ENCODE results near the gene REST. TPM values are rescaled to one million over a fixed set of nuclear protein-coding genes. Genes with fewer than 3 reads are reported as not detected.

The REST gene
- total RNA-seq, 1 experiment from 2014 or later, result 56.6 TPM

DNA sequence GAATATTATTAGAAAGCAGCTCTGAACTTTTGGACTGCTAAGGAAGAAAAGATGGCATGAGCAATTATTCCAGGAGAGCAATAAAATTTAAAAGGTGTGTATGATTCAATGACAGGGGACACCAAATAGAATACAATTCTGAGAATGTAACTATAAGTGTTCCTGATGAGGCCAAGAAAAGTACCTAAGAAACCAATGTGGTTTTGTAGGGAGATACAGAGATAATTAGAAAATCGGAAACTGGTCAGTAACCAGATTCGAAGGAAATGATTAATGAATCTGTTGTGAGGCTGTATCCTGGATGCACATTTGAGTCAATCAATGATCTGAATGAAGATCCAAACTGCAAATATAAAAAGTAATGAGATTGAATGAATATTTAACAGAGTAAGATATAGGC, 63.7 kb downstream of the REST start:
- no TSS peak for BruUV-seq (replicated peaks)
- no peak overlapping the region for H3K27ac Mint-ChIP-seq (ENCODE audit: unreplicated experiment)
- Histone ChIP-seq H3K27me3 (replicated peaks; ENCODE audit: control insufficient read depth, insufficient read depth, low read length) (no peaks in the 10 kb centered on the region), H3K4me3 (ENCODE audit: low read depth, low read length) (no peak overlapping the region), H3K4me1 (no peaks in the 10 kb centered on the region), H3K9me3 (0 out of 2 replicates have a peak, but pooled peaks cover 6% of the 10 kb centered on the region), H3K36me3 (ENCODE audit: control insufficient read depth, insufficient read depth, low read length) (peaks cover 4% of the 10 kb centered on the region)
- no peak for DNase-seq
- no peaks in the 10 kb centered on the region for H3K27me3 Mint-ChIP-seq (ENCODE audit: insufficient read depth, unreplicated experiment)
- H3K4me3 Mint-ChIP-seq (ENCODE audit: unreplicated experiment), result no peak overlapping the region
- intact Hi-C loops (cut with micrococcal nuclease; ENCODE audit: unreplicated experiment), result no loop called here
- CTCF ChIA-PET, result interaction anchor here (0.7 kb wide), 1 partner anchor 11 kb away, joined by 4 read pairs; no protein-coding TSS in a partner anchor
- peaks cover 12% of the 10 kb centered on the region for H3K9me3 Mint-ChIP-seq (ENCODE audit: unreplicated experiment)
- H3K36me3 Mint-ChIP-seq (ENCODE audit: insufficient read depth, unreplicated experiment), result peaks cover 76% of the 10 kb centered on the region
- TF ChIP-seq, protein P1, sequence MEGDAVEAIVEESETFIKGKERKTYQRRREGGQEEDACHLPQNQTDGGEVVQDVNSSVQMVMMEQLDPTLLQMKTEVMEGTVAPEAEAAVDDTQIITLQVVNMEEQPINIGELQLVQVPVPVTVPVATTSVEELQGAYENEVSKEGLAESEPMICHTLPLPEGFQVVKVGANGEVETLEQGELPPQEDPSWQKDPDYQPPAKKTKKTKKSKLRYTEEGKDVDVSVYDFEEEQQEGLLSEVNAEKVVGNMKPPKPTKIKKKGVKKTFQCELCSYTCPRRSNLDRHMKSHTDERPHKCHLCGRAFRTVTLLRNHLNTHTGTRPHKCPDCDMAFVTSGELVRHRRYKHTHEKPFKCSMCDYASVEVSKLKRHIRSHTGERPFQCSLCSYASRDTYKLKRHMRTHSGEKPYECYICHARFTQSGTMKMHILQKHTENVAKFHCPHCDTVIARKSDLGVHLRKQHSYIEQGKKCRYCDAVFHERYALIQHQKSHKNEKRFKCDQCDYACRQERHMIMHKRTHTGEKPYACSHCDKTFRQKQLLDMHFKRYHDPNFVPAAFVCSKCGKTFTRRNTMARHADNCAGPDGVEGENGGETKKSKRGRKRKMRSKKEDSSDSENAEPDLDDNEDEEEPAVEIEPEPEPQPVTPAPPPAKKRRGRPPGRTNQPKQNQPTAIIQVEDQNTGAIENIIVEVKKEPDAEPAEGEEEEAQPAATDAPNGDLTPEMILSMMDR (IDR thresholded peaks at IDR 0.05; ENCODE audit: insufficient read depth in 1 of 2, low read depth in 1 of 2, low read length in 1 of 2, severe bottlenecking in 1 of 2, unreplicated experiment in 1 of 2), result no peak
- POLR2A ChIA-PET, result no interaction called here
- H3K4me1 Mint-ChIP-seq (ENCODE audit: low read depth, unreplicated experiment), result no peaks in the 10 kb centered on the region

DNA sequence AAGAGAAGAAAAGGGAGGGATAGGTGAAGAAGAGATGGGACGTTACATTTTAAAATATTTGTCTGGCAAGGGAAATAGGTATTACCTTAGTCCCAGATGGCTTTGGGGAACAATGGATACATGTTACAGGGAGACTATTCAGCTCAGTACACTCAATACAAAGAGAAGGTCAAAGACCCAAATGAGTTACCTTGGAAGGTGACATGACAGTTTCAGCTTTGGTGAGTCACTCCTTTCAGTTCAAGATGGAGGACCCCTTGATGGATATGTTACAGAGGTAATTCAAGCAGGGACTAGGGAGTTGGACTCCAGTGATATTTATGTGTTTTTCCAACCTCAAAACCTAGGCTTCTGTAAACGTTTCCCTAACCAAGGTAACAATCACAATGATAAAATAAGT, 64.7 kb downstream of the REST start:
- BruUV-seq (replicated peaks), result no TSS peak
- Mint-ChIP-seq H3K9me3 (ENCODE audit: unreplicated experiment) (peaks cover 12% of the 10 kb centered on the region), H3K4me1 (ENCODE audit: low read depth, unreplicated experiment) (no peaks in the 10 kb centered on the region), H3K36me3 (ENCODE audit: insufficient read depth, unreplicated experiment) (peaks cover 69% of the 10 kb centered on the region), H3K4me3 (ENCODE audit: unreplicated experiment) (no peak overlapping the region), H3K27me3 (ENCODE audit: insufficient read depth, unreplicated experiment) (no peaks in the 10 kb centered on the region), H3K27ac (ENCODE audit: unreplicated experiment) (no peak overlapping the region)
- H3K27me3 ChIP-seq (replicated peaks; ENCODE audit: control insufficient read depth, insufficient read depth, low read length), result no peaks in the 10 kb centered on the region
- no peaks in the 10 kb centered on the region for H3K4me1 ChIP-seq
- TF ChIP-seq, protein P1 (IDR thresholded peaks at IDR 0.05; ENCODE audit: insufficient read depth in 1 of 2, low read depth in 1 of 2, low read length in 1 of 2, severe bottlenecking in 1 of 2, unreplicated experiment in 1 of 2), result no peak
- no peak overlapping the region for H3K4me3 ChIP-seq (ENCODE audit: low read depth, low read length)
- intact Hi-C loops (cut with micrococcal nuclease; ENCODE audit: unreplicated experiment), result no loop called here
- ChIA-PET POLR2A (no interaction called here), CTCF (interaction anchor here (0.7 kb wide), 1 partner anchor 12 kb away, joined by 4 read pairs; no protein-coding TSS in a partner anchor)
- H3K36me3 ChIP-seq (ENCODE audit: control insufficient read depth, insufficient read depth, low read length), result peaks cover 4% of the 10 kb centered on the region
- DNase-seq, result no peak
- H3K9me3 ChIP-seq, result 0 out of 2 replicates have a peak, but pooled peaks cover 6% of the 10 kb centered on the region

DNA sequence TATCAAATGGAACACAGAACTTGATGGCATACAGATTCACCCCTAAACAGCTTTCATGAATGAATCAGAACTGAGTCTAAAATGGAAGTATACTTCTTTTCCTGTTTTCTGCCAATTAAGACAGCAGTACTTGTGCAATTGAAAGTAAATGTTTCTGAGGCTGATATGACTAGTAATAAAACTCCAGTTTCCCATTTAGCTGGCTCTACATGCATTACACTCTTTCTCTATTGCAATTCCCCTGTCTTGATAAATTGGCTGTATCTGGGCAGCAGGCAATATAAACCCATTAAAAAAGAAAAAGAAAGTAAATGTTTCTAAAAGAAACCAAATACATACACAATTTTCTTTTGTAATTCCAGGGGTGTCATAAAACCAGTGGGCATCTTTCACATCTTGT, 65.1 kb downstream of the REST start:
- intact Hi-C loops (cut with micrococcal nuclease; ENCODE audit: unreplicated experiment), result no loop called here
- peaks cover 4% of the 10 kb centered on the region for H3K36me3 ChIP-seq (ENCODE audit: control insufficient read depth, insufficient read depth, low read length)
- peaks cover 69% of the 10 kb centered on the region for H3K36me3 Mint-ChIP-seq (ENCODE audit: insufficient read depth, unreplicated experiment)

More for the DNA sequence above, 65.1 kb downstream of the REST start:
- peaks cover 12% of the 10 kb centered on the region for H3K9me3 Mint-ChIP-seq (ENCODE audit: unreplicated experiment)
- TF ChIP-seq, protein P1 (IDR thresholded peaks at IDR 0.05; ENCODE audit: insufficient read depth in 1 of 2, low read depth in 1 of 2, low read length in 1 of 2, severe bottlenecking in 1 of 2, unreplicated experiment in 1 of 2), result no peak
- Histone ChIP-seq H3K4me3 (ENCODE audit: low read depth, low read length) (no peak overlapping the region), H3K27me3 (replicated peaks; ENCODE audit: control insufficient read depth, insufficient read depth, low read length) (no peaks in the 10 kb centered on the region), H3K9me3 (0 out of 2 replicates have a peak, but pooled peaks cover 6% of the 10 kb centered on the region), H3K4me1 (no peaks in the 10 kb centered on the region)
- no peak overlapping the region for H3K27ac Mint-ChIP-seq (ENCODE audit: unreplicated experiment)
- H3K27me3 Mint-ChIP-seq (ENCODE audit: insufficient read depth, unreplicated experiment), result no peaks in the 10 kb centered on the region
- BruUV-seq (replicated peaks), result no TSS peak
- H3K4me3 Mint-ChIP-seq (ENCODE audit: unreplicated experiment), result no peak overlapping the region
- DNase-seq, result no peak
- H3K4me1 Mint-ChIP-seq (ENCODE audit: low read depth, unreplicated experiment), result no peaks in the 10 kb centered on the region
- CTCF ChIA-PET, result no interaction called here
- POLR2A ChIA-PET, result no interaction called here
